ENCODE data around the gene ILF2. TPM values are rescaled to one million over a fixed set of nuclear protein-coding genes. Genes with fewer than 3 reads are reported as not detected.

Gene ILF2
- total and polyA plus RNA-seq, 2 of the 13 experiments (the other 11 are each of a cell fraction or from before 2014, with no cell fraction given) = 292 to 366 TPM

DNA sequence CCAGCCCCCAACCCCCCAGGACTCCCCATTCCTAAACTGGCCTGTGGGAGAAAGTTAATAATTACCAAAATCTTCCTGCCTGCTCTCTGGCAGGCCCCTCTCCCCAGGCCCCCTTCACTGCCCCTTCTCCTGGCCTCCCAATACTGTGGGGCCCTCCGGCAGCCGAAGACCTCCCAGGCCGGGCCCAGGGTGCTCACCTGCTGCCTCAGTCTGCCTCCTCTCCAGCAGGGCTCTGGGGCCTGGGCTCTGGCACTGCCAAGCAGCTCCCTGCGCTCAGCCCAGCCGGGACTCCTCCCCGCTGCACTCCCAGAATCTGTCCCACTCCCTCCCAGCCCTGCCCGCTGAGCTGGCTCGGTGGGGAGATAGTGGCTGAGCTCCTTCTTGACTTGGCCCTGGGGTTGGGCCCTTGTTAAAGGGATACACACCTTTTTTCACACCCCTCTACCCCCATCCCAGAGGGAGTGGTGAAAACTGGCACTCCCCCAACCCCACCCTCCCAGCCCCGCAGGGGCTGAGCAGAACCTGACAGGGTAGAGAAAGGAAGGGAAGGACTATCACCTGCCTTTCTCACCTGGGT is 58.0 kb downstream of the ILF2 start, which contains the start of gene S100A16 (continued):
- TF ChIP-seq HNRNPL (IDR thresholded peaks at IDR 0.05; ENCODE audit: low read depth, low read length) = peak; percentile 79; the same call in 1 of the 2 replicates
- TF ChIP-seq ZNF879 (CRISPR knock-in tag; IDR thresholded peaks at IDR 0.05) = 0 out of 2 replicates have a peak, but pooled peaks have one; percentile 33
- TF ChIP-seq ZNF224 (CRISPR knock-in tag; IDR thresholded peaks at IDR 0.05) = 0 out of 2 replicates have a peak, but pooled peaks have one; percentile 47
- TF ChIP-seq, protein P1, sequence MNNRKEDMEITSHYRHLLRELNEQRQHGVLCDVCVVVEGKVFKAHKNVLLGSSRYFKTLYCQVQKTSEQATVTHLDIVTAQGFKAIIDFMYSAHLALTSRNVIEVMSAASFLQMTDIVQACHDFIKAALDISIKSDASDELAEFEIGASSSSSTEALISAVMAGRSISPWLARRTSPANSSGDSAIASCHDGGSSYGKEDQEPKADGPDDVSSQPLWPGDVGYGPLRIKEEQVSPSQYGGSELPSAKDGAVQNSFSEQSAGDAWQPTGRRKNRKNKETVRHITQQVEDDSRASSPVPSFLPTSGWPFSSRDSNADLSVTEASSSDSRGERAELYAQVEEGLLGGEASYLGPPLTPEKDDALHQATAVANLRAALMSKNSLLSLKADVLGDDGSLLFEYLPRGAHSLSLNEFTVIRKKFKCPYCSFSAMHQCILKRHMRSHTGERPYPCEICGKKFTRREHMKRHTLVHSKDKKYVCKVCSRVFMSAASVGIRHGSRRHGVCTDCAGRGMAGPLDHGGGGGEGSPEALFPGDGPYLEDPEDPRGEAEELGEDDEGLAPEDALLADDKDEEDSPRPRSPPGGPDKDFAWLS (CRISPR knock-in tag; IDR thresholded peaks at IDR 0.05; ENCODE audit: borderline replicate concordance) = 0 out of 2 replicates have a peak, but pooled peaks have one; percentile 37
- TF ChIP-seq HNF1B (CRISPR knock-in tag; IDR thresholded peaks at IDR 0.05) = peak; percentile 97
- TF ChIP-seq CSRNP2 (CRISPR knock-in tag; conservative IDR thresholded peaks at IDR 0.05; ENCODE audit: low read depth) = no peak
- TF ChIP-seq, protein P2, sequence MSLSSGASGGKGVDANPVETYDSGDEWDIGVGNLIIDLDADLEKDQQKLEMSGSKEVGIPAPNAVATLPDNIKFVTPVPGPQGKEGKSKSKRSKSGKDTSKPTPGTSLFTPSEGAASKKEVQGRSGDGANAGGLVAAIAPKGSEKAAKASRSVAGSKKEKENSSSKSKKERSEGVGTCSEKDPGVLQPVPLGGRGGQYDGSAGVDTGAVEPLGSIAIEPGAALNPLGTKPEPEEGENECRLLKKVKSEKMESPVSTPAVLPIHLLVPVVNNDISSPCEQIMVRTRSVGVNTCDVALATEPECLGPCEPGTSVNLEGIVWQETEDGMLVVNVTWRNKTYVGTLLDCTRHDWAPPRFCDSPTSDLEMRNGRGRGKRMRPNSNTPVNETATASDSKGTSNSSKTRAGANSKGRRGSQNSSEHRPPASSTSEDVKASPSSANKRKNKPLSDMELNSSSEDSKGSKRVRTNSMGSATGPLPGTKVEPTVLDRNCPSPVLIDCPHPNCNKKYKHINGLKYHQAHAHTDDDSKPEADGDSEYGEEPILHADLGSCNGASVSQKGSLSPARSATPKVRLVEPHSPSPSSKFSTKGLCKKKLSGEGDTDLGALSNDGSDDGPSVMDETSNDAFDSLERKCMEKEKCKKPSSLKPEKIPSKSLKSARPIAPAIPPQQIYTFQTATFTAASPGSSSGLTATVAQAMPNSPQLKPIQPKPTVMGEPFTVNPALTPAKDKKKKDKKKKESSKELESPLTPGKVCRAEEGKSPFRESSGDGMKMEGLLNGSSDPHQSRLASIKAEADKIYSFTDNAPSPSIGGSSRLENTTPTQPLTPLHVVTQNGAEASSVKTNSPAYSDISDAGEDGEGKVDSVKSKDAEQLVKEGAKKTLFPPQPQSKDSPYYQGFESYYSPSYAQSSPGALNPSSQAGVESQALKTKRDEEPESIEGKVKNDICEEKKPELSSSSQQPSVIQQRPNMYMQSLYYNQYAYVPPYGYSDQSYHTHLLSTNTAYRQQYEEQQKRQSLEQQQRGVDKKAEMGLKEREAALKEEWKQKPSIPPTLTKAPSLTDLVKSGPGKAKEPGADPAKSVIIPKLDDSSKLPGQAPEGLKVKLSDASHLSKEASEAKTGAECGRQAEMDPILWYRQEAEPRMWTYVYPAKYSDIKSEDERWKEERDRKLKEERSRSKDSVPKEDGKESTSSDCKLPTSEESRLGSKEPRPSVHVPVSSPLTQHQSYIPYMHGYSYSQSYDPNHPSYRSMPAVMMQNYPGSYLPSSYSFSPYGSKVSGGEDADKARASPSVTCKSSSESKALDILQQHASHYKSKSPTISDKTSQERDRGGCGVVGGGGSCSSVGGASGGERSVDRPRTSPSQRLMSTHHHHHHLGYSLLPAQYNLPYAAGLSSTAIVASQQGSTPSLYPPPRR (CRISPR knock-in tag; IDR thresholded peaks at IDR 0.05; ENCODE audit: borderline replicate concordance) = peak; percentile 59; the same call in 1 of the 2 replicates
- 0 out of 2 replicates have a peak, but pooled peaks have one; percentile 22 for TF ChIP-seq MEF2D (CRISPR knock-in tag; IDR thresholded peaks at IDR 0.05)
- 0 out of 2 replicates have a peak, but pooled peaks have one; percentile 34 for TF ChIP-seq ZGPAT (CRISPR knock-in tag; IDR thresholded peaks at IDR 0.05)
- no peak for TF ChIP-seq BRF2 (CRISPR knock-in tag; IDR thresholded peaks at IDR 0.05)
- TF ChIP-seq TFE3 (CRISPR knock-in tag; IDR thresholded peaks at IDR 0.05) = no peak
- no peak for TF ChIP-seq MIER3 (CRISPR knock-in tag; IDR thresholded peaks at IDR 0.05; ENCODE audit: borderline replicate concordance)
- no peak for TF ChIP-seq STAG1 (CRISPR knock-in tag; IDR thresholded peaks at IDR 0.05)
